Vagina (tissue), 2 donors: ENCODE measurements around the gene NDUFV3. TPM values are rescaled to one million over a fixed set of nuclear protein-coding genes. Genes with fewer than 3 reads are reported as not detected.

Source experiments
- DNase-seq, 2 donors: peaks; one replicate each; pipeline ENCODE4 v3.0.0-alpha.2; 2017; ENCODE audit errors: extremely low spot score in 2 of 2
- H3K27ac ChIP-seq: fragments of 200-600 bp; sonication (generic); one replicate; pipeline ENCODE4 v1.5.1; 2019
- H3K27me3 ChIP-seq: fragments of 200-600 bp; sonication (generic); one replicate; pipeline ENCODE4 v1.5.1; 2019
- H3K36me3 ChIP-seq, 2 donors: fragments of 200-600 bp; sonication (generic); one replicate each; pipeline ENCODE4 v1.5.1; 2017 to 2019
- H3K4me1 ChIP-seq: fragments of 200-600 bp; sonication (generic); one replicate; pipeline ENCODE4 v1.5.1; 2019
- H3K4me3 ChIP-seq, 2 donors: fragments of 200-600 bp; sonication (generic); 1 replicate in 1 of 2; 2 replicates in 1 of 2; pipeline ENCODE4 v1.5.1; 2016 to 2019
- H3K9me3 ChIP-seq: fragments of 200-600 bp; sonication (generic); one replicate; pipeline ENCODE4 v1.5.1; 2019
- CTCF ChIP-seq, 3 experiments: fragments of 450-650 bp in 2 of 3; fragments of 200-600 bp in 1 of 3; sonication (generic) in 1 of 3; IDR thresholded peaks; one replicate each; pipeline ENCODE4 v1.5.1; 2017 to 2019; ENCODE audit warnings: antibody characterized with exemption in 3 of 3, mild to moderate bottlenecking in 2 of 3, moderate library complexity in 2 of 3
- POLR2A ChIP-seq, 2 donors: fragments of 450-650 bp; IDR thresholded peaks; one replicate each; pipeline ENCODE4 v1.6.1; 2017; ENCODE audit warnings: antibody characterized with exemption in 2 of 2, mild to moderate bottlenecking in 2 of 2, moderate library complexity in 2 of 2
- POLR2AphosphoS5 ChIP-seq, 2 donors: sonication (generic); formaldehyde crosslinking; IDR thresholded peaks; one replicate each; pipeline ENCODE4 v1.9.0; 2017; ENCODE audit warnings: antibody characterized with exemption in 2 of 2, mild to moderate bottlenecking in 2 of 2, low read depth in 1 of 2; ENCODE audit not compliant: insufficient read depth in 1 of 2
- intact Hi-C: fragments of 100-400 bp; cut with DNase I; formaldehyde crosslinking; loops from one replicate; pipeline ENCODE4 v1.15.1; 2023
- total RNA-seq: library from RNA; depleted of rRNA; stranded (reverse); fragments of >200 nt; gene quantifications from one replicate; pipeline ENCODE4 v1.2.3, GENCODE V29; 2016

Gene NDUFV3
- total RNA-seq, 1 donor from 2014 or later = 48.4 TPM

DNA sequence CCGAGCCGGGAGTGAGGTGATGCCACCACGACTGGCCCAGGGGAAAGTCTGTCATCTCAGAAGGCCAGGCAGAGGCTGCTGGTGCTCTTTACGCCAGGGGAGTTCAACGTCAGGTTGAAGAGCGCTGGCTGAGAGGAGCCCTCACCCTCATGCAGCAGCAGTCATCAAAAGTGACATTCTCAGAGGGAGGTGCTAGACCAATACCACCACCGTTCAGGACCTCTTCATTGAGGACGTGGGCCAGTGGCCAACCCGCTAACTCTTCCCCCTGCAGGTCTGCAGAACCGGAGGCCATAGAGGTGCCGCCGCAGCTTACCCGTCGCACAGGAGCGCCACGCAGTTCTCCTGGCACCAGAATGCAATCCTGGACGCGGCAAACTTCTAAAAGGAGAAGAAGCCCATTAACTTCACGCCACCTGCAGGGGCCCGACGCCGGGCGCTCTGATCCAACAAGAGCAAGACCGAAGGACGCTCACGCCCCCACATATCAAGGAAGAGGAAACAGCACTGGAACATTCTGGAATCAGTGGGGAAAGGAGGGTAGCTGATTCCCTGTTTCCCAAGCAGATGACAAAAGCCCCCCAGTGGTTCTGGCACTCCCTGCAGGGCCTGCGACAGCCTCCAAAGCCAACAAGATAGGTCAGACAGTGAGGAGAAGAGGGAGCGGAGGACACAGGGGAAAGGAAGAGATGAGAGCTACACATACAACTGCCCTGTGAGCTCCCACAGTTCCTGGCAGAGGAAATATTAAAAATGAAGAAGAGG is 38.7 kb upstream of the NDUFV3 start:
- no peak for DNase-seq
- H3K4me1 ChIP-seq = no peaks in the 10 kb centered on the region
- no peaks in the 10 kb centered on the region for H3K27me3 ChIP-seq
- H3K36me3 ChIP-seq = peaks cover 0 to 93% of the 10 kb centered on the region in 2 donors
- H3K27ac ChIP-seq = no peak overlapping the region
- no peak overlapping the region for H3K4me3 ChIP-seq
- intact Hi-C loops = no loop called here
- no peaks in the 10 kb centered on the region for H3K9me3 ChIP-seq
- no peak for TF ChIP-seq POLR2AphosphoS5 (IDR thresholded peaks at IDR 0.05; ENCODE audit: insufficient read depth in 1 of 2, low read depth in 1 of 2)

DNA sequence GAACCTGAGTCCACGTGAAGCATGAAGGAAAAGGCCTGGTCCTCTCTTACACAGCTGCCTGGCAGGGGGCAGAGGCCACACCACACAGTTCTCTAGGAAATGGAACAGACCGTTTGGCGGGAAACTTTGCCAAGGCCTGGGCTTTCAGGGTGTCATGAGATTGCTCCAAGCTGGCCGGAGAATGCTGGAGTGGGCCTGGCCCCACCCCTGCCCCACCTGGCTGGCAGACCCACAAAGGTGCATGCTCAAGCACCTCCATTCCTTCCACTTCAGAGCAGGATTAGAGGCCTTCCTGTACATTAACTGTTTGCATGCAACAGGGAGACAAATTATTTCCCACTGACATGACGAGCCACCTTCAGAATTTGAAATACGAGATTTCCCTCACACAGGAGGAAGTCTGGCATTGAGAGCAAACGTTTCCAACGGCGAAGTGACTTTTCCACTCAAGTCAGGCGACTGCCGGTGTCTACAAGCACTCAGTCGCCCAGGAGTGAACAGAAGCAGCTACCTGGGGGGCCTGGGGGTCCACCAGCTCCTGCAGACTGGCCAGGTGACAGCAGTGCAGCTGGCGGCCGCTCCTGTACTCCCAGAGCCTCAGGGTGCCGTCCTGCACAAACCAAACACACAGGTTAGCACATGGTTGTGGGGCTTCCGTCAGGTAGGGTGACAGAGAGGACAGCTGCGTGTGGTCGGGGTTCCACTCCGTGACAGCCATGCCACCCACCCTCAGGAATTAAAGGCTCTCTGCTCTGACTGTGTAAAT is 37.8 kb upstream of the NDUFV3 start:
- H3K9me3 ChIP-seq = no peaks in the 10 kb centered on the region
- H3K4me3 ChIP-seq = no peak overlapping the region
- DNase-seq = no peak
- TF ChIP-seq POLR2A (IDR thresholded peaks at IDR 0.05) (no peak), POLR2AphosphoS5 (IDR thresholded peaks at IDR 0.05; ENCODE audit: insufficient read depth in 1 of 2, low read depth in 1 of 2) (no peak), CTCF (IDR thresholded peaks at IDR 0.05) (no peak)
- no peaks in the 10 kb centered on the region for H3K4me1 ChIP-seq
- H3K36me3 ChIP-seq = peaks cover 0 to 93% of the 10 kb centered on the region in 2 donors
- no peaks in the 10 kb centered on the region for H3K27me3 ChIP-seq
- H3K27ac ChIP-seq = no peak overlapping the region
- intact Hi-C loops = no loop called here

DNA sequence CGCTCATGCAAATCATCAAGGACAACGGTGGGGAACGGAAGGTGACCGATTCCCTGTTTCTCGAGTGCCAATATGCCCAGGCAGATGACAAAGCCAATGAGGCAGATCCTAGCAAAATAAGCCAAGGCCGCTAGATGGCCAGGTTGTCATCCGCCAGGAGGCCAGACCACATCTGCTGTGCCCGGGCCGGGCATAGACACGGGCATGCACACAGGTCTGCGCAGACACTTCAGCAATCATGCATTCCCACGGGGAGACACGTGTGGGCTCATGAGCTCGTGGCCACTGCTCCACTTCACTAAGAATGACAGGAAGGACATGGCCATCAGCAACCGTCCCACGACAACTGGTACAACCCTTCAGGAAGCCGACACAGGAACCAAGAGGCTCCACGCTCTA is 37.2 kb upstream of the NDUFV3 start:
- H3K27ac ChIP-seq = no peak overlapping the region
- H3K36me3 ChIP-seq = peaks cover 0 to 93% of the 10 kb centered on the region in 2 donors
- DNase-seq = no peak
- intact Hi-C loops = no loop called here
- no peaks in the 10 kb centered on the region for H3K9me3 ChIP-seq
- H3K27me3 ChIP-seq = no peaks in the 10 kb centered on the region
- no peak overlapping the region for H3K4me3 ChIP-seq
- H3K4me1 ChIP-seq = no peaks in the 10 kb centered on the region
- TF ChIP-seq POLR2AphosphoS5 (IDR thresholded peaks at IDR 0.05; ENCODE audit: insufficient read depth in 1 of 2, low read depth in 1 of 2) = no peak
- TF ChIP-seq POLR2A (IDR thresholded peaks at IDR 0.05) = no peak
- no peak for TF ChIP-seq CTCF (IDR thresholded peaks at IDR 0.05)

DNA sequence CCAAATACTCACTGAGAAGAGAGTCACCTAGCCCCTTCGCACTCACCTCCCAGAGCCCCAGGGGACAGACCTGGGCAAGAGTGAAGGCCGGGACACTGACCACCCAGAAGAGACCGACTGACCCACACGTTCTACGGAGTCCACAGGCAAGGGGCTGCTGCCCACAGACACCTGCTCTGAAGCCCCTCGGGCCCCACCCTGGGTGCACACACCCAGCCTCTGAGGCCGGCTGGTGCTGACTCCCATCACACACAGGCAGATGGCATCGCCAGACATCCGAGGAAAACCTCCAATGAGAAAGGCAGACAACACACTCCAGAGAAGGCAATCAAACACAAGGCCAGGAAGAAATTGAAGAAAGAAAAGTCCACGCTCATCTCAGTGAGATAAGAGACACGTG is 35.9 kb upstream of the NDUFV3 start:
- Histone ChIP-seq H3K27ac (no peak overlapping the region), H3K4me1 (no peaks in the 10 kb centered on the region), H3K36me3 (peaks cover 0 to 91% of the 10 kb centered on the region in 2 donors), H3K4me3 (no peak overlapping the region), H3K9me3 (no peaks in the 10 kb centered on the region), H3K27me3 (no peaks in the 10 kb centered on the region)
- TF ChIP-seq POLR2A (IDR thresholded peaks at IDR 0.05) (no peak), CTCF (IDR thresholded peaks at IDR 0.05) (no peak), POLR2AphosphoS5 (IDR thresholded peaks at IDR 0.05; ENCODE audit: insufficient read depth in 1 of 2, low read depth in 1 of 2) (no peak)
- DNase-seq = no peak
- intact Hi-C loops = no loop called here

DNA sequence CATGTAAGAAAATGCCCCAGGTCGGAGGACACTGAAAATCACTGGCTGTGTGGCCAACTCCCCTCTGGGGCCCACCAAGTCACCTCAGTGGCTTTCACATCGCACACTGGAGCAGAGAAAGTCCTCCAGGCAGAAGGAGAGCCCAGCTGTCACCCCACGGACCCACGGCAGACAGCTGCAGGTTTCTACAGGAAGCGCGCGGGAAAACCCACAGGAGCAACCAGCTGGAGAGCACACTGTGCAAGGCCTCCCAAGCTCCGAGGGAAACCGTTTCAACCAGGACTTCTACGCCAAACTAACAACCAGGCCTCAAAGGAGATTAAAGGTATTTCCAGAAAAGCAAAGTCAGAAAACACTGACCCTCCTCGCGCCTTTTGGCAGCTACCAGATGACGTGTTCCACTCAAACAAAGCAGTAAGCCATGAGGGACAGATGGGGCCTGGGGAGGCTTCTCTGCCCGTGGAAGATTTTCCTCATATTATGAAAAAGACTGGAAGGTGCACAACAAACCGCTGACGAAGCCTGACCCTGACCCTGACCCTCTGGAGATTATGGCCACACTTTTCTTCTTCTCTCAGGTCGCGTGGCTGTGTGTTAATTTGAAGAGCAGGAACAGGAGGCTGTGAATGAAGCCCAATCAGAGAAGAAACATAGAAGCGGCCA is 34.8 kb upstream of the NDUFV3 start:
- Histone ChIP-seq H3K36me3 (peaks cover 0 to 87% of the 10 kb centered on the region in 2 donors), H3K4me3 (no peak overlapping the region), H3K27ac (no peak overlapping the region), H3K4me1 (no peaks in the 10 kb centered on the region), H3K27me3 (no peaks in the 10 kb centered on the region), H3K9me3 (no peaks in the 10 kb centered on the region)
- TF ChIP-seq POLR2A (IDR thresholded peaks at IDR 0.05) = no peak
- no peak for TF ChIP-seq CTCF (IDR thresholded peaks at IDR 0.05)
- no peak for TF ChIP-seq POLR2AphosphoS5 (IDR thresholded peaks at IDR 0.05; ENCODE audit: insufficient read depth in 1 of 2, low read depth in 1 of 2)
- DNase-seq = no peak
- intact Hi-C loops = no loop called here
